H4 (cell line): ENCODE data around the gene NNMT. TPM values are rescaled to one million over a fixed set of nuclear protein-coding genes. Genes with fewer than 3 reads are reported as not detected.

Source experiments
- DNase-seq: peaks from one replicate; pipeline ENCODE4 v3.0.0-alpha.2; 2015; ENCODE audit warnings: low spot score
- total RNA-seq: library from RNA; depleted of rRNA; stranded (reverse); fragments of >200 nt; shearing (Covaris generic); gene quantifications from 2 replicates; pipeline ENCODE4 v1.2.3, GENCODE V29; 2014

The NNMT gene
- total RNA-seq, 1 experiment from 2014 or later: 895 TPM

DNA sequence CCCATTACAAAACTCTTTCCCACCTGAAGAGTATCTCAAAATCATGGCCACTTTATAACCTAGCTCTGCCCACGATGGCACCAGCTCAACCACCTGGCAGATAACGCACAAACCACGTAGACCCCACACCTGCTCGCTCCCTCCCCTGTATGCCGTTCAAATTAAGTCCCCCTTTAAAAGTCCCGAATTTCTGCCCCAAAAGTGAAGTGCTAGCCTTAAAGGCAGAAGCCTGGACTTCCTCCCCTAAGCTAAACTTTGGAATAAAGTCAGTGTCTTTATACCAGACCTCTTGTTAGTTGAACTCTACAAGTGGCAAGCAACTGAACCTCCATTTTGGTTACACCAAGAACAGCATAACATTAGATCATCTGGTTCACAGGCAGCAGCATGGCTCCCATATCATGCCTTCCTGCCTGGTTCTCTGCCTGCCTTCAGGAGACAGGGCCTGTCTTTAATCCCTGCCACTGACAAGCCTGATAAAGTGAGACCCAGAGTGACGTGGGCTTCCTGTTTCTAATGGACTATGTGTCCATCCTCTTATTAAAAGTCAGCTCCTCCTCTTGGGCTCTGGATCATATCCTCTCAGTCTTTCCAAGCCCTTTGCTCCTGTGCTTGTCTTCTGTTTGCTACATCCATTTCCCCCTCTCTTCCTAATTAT lies 32.6 kb upstream of the NNMT start:
- no peak for DNase-seq

DNA sequence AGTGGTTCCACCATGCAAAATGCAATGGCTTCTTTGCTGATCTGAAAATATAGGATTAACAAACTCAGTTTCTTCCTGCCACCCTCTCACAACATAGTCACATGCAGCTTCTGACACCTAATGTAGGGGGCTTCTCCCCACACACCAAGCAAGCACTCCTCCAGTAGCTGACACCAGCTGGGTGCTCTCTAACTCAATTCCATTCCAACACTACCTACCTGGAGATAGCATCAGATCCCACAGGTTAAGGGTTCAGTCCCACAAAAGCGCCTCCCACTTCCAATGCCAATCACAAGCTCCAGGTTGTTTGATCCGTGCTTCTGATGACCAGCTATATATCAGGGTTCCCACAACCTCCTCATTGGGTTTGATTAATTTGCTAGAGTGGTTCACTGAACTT lies 31.8 kb upstream of the NNMT start:
- DNase-seq: no peak

DNA sequence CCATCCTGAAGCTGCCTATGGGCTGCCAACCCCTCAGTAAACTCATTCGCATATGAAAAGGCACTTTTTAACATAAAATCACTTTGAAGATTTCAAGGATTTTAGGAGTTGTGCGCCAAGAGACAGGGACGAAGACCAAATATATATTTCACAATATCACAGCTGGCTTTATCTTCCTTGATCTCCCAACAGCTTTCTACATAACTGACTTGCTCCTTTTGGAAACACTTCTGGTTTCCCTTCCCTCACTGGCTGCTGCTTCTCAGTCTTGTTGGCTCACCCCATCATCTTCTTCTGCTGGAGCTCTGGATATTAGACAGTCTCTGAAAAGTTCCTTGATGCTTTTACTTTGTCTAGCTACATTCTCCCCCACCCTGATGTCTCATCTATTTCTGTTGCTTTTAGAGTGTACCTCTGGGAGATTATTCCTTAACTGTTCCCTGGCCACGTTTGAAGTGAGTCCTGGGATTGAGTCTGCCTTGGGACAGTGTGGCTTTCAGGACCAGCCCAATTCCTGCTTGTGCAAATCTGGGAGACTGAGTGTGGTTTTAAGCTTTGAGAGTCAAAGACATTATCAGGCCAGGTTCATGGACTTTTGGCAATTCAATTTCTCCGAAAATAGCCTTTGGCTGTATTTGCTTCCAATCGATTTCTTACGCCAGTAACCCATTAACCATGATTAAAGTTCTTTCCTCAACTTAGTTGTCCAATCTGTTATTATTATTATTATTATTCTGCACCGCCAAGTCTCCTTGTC lies 30.9 kb upstream of the NNMT start:
- DNase-seq: no peak

DNA sequence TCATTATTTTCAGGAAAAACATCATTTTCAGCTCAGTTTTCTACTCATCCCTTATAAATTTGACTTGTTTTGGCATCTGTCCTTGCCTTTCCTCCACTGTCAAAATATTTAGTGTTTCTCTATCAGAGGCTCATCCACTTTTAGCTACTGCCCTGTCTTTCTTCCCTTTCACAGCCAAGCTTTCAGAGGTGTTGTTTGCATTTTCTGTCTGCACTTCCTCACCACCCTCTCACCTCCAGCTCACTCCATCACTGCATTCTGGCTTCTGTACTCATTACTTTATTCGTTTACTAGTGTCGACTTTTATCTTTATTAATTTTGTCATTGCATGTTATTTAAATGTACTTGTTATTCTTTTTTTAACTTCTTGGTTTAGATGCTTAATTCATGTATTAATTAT lies 26.7 kb upstream of the NNMT start:
- no peak for DNase-seq

DNA sequence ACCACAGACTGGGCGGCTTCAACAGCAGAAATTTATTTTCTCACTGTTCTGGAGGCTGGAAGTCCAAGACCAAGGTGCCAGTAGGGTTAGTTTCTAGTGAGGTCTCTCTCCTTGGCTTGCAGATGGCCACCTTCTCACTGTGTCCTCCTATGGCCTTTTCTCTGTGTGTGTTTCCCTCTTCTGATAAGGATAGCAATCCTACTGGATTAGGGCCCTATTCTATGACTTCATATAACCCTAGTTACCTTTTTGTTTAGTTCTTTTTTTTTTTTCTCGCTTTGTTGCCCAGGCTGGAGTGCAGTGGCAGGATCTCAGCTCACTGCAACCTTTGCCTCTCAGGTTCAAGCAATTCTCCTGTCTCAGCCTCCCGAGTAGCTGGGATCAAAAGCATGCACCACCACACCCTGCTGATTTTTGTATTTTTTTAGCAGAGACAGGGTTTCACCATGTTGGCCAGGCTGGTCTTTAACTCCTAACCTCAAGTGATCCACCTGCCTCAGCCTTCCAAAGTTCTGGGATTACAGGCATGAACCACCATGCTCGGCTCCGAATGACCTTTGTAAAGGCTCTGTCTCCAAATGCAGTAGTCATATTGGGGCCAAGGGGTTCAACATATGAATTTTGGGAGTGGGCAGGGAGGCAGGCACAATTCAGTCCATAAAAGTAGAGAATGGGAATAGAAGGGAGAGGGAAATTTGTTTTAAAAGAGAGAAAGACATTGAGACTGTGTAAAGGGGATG lies 25.5 kb upstream of the NNMT start:
- DNase-seq: no peak

DNA sequence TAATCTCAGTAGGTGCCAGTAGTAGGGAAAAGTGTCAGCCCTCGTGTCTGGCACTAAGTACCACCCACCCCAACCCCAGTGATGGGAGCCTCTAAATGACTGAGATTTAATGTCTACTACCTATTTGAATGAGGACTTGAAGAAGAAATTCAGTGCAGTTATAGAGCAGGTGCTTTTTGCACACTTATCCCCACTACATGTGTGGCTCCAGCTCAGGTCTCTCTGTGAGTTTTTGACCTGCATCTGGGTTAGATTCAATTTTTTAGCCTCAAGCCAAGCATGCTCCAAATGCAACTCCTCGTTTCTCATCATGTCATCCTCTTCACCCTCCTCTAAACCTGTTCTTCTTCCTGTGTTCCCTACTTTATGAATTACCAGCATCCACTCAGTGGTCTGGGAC lies 24.9 kb upstream of the NNMT start:
- DNase-seq: no peak

DNA sequence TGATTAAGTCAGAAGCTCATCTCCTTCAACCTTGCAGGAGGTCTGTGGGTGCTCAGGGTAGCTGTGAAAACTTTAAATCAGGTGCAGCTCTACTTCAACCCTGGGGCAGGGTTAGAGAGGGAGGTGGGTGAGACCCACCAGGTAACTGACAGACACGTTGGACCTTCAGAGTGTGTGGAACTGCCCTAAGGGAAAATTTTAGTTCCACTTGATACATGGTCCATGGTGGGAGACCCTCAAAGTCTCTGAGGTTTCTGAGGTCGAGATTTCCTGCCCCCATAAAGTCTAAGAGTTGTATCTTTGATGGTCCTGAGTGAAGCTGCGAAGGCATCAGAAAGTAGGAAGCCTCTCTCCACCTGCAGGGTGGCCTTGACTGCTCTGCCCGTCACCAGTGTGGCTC lies 23.9 kb upstream of the NNMT start:
- DNase-seq: no peak

DNA sequence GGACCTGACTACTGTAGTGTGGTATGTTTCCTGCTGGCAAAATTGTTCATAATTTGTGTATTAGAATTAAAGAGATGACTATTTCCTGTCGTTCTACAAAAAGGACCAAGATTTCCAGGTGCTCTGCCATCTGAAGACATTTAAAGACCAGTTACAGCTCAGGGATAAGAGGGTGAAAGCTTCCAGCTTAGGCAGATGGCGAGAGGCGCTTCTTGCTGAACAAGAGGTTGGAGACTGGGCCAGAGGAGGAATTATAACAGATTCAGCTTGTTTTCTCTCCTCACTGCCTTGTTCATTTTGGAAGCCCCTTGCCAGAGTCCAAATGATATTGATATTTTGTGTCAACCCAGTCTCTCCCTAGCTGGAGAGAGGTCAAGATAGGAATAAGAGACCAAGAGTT lies 23.1 kb upstream of the NNMT start:
- no peak for DNase-seq

DNA sequence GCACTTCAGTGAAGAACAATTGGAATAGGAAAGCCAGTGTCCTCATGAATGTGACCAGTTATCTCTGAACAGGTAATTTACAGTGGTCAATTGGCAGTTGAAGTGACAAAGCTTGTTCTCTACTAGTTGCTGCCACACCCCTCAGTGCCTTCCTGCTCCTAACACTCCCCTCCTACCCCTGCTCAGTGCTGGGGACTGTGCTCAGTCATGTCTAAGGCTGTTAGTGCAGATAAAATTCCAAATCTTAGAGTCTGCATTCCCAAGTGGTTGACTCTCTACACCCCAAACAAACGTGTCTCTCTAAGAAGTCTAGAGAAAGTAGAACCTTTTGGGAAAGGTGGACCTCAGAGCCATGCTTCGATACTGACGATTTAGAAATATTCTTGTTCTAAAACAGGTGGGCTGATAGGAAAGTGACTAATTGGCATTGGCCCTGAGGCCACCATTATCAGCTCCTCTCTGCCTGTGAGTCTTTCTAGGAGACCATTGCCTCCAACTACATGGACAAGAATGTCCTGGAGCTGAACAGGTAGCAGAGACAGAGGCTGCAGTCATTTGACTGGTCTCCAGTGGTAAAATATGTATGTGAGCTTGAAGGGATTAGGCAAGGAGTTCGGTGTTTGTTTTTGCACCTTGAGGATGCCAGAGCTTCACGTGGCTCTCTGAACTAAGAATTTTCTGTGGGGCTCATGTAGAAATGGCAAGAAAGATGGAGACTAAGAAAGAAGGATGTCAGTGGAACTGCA lies 22.1 kb upstream of the NNMT start:
- DNase-seq: no peak

DNA sequence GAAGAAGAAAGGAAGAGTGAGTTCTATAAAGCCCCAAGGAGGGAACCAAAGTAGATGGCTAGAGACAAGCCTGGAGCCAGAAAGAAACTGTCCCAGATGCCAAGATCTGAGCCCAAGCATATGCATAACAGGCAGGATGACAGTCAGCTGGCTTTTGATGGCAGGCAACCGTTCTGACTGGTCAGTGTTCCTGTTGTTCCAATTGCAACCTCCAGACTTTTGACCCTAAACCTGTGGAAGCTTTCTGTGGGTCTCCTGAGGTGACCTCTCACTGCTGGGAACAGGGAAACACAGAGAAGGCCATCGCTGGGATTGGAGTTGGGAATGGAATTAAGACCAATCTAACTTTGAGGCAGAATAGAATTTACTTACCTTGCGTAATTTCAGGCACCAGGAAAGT lies 21.6 kb upstream of the NNMT start:
- no peak for DNase-seq

DNA sequence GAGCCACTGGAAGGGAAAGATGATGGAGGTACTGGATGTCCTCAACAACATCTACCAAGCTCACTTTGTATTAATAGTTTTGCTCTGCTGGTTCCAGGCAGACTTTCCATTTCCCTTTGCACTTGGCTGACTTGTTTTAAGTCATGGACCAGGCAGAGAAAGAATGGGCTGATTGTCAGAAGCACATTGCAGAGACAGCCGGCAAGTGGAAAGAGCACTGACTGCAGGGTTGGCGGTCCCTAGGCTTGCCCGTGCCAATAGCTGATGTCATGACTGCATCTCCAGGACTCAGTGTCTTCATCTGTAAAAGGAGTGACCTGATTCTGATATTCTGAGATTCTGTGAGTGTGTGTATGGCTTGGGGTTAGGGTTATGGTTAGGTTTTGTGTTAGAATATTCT lies 20.9 kb upstream of the NNMT start:
- no peak for DNase-seq

DNA sequence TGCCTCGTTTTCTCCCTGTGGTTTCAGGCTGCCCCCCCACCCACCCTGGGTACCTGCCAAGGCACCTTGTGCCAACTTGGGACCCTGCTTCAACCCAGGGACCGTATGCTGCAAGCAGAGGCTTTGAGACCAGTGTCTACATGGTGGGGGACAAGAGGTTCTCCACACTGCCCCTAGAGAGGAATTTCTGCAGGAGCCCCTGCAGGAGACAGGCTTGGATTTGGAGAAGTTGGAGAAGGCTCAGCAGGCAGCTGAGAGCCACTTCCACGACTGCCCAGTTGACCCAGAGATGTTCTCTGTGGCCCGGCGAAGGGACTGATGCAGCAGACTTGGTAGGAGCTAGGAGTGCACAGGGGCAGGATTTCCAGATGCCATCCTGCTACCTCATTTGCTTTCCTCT lies 20.1 kb upstream of the NNMT start:
- DNase-seq: no peak

DNA sequence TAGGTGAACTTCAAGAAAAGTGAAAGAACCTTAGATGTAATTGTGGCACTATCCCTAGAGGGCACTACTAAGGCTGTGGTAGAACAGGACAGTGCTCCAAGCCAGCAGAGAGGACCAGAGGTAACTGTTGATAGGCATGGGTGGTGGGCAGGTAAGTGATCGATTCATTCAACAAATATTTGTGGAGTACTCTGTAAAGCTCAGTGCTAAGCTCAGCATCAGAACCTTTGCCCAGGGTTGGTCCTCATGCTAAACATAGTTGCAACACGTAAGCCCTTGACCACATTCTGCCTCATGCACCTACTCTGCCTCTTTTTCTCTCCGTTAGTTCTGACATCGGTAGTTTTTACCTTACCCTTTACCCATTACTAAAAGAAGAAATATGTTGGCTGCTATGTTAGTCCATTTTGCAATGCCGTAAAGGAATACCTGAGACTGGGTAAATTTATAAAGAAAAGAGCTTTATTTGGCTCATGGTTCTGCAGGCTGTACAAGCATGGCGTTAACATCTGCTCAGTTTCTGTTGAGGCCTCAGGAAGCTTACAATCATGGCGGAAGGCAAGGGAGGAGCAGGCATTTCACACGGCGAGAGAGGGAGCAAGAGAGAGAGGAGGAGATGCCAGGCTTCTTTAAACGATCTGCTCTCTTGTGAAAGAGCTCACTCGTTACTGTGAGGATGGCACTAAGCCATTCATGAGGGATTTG lies 18.4 kb upstream of the NNMT start:
- DNase-seq: no peak

DNA sequence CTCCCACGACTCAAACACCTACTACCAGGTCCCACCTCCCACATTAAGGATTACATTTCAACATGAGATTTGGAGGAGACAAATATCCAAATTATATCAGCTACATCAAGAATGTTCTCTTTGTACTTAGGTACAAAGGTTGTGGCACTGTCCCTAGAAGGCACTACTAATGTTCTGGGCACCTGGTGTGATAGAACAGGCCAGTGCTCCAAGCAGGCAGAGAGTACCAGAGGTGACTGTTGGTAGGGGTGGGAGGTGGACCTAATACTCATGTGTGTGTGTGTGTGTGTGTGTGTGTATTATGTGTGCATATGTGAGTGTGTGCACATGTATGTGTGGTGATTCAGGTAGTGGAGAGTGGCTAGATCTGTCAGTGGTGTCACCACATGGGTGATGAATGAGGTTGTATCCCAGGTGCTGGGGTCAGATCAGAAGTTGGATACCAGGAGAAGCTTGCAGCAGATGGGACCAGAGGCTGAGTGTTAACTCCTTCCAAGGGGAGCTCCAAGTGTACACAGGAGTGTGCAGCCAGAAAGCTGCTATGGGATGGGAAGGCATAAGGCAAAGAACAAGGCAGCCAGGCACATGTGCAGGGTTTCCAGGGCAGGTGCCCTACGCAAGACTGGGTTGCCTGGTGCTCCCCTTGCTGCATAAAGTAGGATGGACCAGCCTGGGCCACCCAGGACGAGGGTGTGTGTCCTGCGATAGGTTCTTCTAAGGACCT lies 17.7 kb upstream of the NNMT start:
- DNase-seq: no peak

DNA sequence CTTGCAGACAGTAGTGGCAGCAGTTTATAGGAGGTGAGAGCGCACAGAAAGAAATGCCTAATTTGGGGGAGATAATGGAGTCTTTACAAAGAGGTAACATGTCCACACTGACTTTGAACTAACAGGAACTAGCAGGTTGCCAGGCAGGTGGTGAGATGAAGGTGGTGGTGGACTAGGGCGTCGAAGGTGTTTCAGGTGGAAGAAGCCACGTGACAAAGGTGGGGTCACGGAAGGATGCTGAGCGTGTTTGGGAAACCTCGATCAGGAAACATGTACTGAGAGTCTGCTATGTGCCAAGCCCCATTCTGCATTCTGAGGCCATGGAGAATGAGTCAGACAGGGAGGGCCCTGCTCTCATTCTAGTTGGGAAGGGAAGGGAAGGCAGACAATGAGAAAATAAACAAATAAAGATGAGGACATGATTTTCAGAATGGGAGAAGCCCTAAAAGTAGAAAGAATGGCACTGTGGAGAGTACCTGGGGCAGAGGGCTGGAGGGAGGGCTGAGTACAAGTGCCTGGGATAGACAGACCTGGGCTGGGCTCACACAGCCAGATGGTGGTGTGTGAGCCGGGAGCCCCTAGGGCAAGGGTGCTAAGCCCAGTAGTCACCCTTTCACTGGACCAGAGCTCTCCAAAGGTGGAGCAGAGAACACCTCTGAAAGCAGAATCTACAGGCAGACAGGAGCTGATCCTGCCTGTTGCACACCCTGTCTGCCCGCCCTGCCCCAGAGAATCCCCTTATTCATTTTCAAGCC lies 16.2 kb upstream of the NNMT start:
- peak; percentile 21 for DNase-seq

DNA sequence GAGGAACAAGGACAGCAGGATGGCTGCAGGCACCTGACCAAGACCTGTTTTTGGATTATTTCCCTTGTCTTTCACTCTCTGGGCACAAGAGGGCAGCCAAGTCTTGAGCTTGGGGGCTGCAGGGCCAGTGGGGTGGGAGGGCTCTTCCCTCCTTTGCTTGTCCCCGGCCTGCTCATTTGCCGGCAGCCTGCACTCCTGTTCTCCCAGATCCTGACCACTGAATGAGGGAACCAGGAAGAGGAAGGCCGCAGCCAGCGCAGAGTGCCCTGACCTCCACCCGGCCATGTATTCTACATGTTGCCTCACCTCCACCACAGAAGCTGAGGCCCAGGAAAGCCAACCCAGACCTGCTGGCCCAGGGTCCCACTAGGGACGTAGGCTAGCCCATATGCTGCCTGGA lies 15.5 kb upstream of the NNMT start:
- DNase-seq: peak; percentile 87

DNA sequence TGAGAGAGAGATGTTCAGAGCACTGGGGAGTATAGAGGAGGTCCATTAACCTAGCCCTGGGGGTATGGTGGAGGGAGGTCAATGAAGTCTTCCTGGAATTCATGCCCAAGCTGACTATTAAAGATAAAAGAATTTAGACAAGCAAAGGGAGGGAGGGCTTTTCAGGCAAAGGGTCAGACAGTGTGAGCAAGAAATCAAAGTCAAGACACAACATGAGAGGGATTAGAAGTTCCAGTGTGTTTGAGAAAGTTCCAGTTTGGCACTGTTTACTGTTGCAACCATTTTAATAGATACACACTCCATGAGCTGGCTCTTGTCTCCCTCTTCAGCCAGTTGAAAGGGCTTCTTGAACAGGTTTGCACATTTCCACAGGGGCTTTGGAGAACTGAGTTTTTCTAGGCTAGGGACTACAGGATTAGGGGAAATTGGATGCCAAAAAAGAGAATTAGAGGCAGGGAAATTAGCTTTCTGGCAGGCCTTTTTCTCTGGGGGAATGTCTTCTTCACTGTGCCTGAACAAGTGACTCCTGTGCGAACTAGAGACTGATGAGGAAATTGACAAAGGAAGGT lies 14.7 kb upstream of the NNMT start:
- DNase-seq: no peak

DNA sequence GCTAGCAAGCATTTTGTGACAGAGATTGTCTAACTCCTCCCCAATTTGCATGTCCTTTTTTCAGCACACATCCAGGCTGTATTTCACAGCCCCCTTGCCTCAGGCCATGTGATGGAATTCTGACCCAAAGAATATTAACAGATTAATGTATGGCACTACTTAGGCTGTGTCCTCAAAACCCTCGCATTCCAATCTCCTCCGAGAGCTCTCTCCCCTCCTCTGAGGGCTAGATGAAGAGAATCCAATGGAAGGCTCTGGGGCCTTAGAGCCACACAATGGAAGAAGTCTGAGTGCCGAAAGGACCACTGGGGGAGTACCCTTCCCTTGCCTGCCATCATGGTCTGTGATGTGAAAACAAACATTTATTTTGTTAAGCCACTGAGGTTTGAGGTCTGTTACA lies 13.7 kb upstream of the NNMT start:
- no peak for DNase-seq

DNA sequence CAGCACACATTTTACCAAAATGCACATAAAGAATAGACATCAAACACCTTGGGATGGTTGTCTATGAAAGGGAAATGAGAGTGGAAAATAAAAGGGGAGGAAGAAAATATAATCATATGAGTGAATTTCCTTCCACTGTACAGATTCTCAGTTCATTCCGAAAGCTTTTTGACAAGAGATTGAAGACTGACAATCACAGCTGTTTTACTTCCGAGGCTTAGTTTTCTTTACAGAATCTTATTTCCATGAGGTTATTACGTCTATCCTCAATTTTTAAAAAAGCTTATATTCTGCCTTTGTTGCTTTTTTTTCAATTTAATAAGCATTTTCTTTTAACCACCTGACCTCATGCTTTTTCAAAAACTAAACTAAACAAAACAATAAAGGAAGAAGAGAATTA lies 12.8 kb upstream of the NNMT start:
- DNase-seq: no peak

DNA sequence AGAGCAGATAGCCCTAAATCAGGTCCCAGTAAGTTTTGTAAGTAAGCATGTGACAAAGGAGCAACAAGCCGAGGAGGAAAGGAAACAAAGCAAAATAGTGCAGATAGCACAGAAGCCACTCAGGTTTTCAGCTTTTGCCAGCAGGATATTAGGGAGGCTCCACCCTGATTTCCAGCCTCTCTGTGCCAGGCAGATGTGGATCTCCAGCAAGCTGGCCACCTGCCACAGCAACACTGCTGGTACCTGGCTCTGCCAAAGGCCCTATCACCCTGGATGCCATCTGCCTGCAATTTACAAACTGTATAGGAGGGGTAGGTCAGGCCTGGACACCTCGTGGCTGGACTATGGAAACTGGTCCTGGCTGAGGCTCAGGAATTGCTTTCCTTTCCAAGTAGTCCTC lies 12.2 kb upstream of the NNMT start:
- DNase-seq: no peak
